Calu3 (cell line): ENCODE data around the gene VPS37C. TPM values are rescaled to one million over a fixed set of nuclear protein-coding genes. Genes with fewer than 3 reads are reported as not detected.

Experiments used
- BruUV-seq: library from RNA; stranded (reverse); fragments of 400-500 nt; replicated peaks from 2 replicates; lab custom pipeline; 2021; lab: Mats Ljungman, UMichigan
- CTCF ChIA-PET: fragments of 300-600 bp; sonication (Branson Sonifier 250); formaldehyde crosslinking; loops from one replicate; lab custom pipeline; 2022; ENCODE audit warnings: antibody characterized with exemption; lab: Charles Lee
- DNase-seq: peaks from one replicate; pipeline ENCODE4 v3.0.0; 2022
- H3K27ac Mint-ChIP-seq: one replicate; pipeline ENCODE4 v1.8.0; 2022; ENCODE audit warnings: mixed read lengths; ENCODE audit not compliant: unreplicated experiment
- H3K27me3 Mint-ChIP-seq: one replicate; pipeline ENCODE4 v1.8.0; 2022; ENCODE audit warnings: mixed read lengths; ENCODE audit not compliant: unreplicated experiment
- H3K36me3 Mint-ChIP-seq: one replicate; pipeline ENCODE4 v1.8.0; 2022; ENCODE audit warnings: mild to moderate bottlenecking, moderate library complexity, mixed read lengths; ENCODE audit not compliant: insufficient read depth, unreplicated experiment
- H3K4me1 Mint-ChIP-seq: one replicate; pipeline ENCODE4 v1.8.0; 2022; ENCODE audit warnings: mild to moderate bottlenecking, low read depth, mixed read lengths; ENCODE audit not compliant: unreplicated experiment
- H3K4me3 Mint-ChIP-seq: one replicate; pipeline ENCODE4 v1.8.0; 2022; ENCODE audit warnings: mild to moderate bottlenecking, low read depth, moderate library complexity, mixed read lengths; ENCODE audit not compliant: unreplicated experiment
- H3K9me3 Mint-ChIP-seq: one replicate; pipeline ENCODE4 v1.8.0; 2022; ENCODE audit warnings: low read depth, mixed read lengths; ENCODE audit not compliant: unreplicated experiment
- intact Hi-C: fragments of 100-400 bp; cut with micrococcal nuclease; formaldehyde crosslinking; loops from one replicate; pipeline ENCODE4 v1.10.0; 2022; ENCODE audit not compliant: unreplicated experiment
- total RNA-seq: library from RNA; stranded (reverse); gene quantifications from 2 replicates; pipeline ENCODE4 v1.2.3, GENCODE V29; 2022
- TF ChIP-seq, protein P1 (sequence below): fragments of 200-600 bp; IDR thresholded peaks from one replicate; pipeline ENCODE4 v1.8.0; 2022; ENCODE audit warnings: antibody characterized with exemption; ENCODE audit not compliant: unreplicated experiment

The VPS37C gene
- total RNA-seq, 1 experiment from 2014 or later, result 22.7 TPM

DNA sequence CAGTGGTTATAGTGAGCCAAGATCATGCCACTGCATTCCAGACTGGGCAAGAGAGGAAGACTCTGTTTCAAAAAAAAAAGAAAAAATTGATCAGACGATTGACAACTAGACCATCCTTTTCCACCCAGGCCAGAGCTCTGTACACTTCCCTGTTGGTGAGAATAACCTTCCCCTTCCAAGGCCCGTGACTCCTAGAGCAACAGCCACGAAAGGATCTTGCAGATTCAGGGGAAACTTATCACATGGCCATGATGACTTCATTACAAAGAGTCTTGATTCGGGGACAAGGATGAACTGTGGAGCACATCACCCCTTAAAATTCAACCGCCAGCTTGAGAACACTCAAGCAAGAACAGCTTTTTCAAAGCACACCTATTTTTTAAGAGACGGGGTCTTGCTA, 48.7 kb downstream of the VPS37C start:
- DNase-seq, result no peak
- no peak overlapping the region for H3K27ac Mint-ChIP-seq
- intact Hi-C loops, result no loop called here
- peaks cover 42% of the 10 kb centered on the region for H3K27me3 Mint-ChIP-seq
- no peaks in the 10 kb centered on the region for H3K4me1 Mint-ChIP-seq
- CTCF ChIA-PET, result interaction anchor here (1.0 kb wide), 1 partner anchor 17 kb away, joined by 3 read pairs; no protein-coding TSS in a partner anchor
- TF ChIP-seq, protein P1, sequence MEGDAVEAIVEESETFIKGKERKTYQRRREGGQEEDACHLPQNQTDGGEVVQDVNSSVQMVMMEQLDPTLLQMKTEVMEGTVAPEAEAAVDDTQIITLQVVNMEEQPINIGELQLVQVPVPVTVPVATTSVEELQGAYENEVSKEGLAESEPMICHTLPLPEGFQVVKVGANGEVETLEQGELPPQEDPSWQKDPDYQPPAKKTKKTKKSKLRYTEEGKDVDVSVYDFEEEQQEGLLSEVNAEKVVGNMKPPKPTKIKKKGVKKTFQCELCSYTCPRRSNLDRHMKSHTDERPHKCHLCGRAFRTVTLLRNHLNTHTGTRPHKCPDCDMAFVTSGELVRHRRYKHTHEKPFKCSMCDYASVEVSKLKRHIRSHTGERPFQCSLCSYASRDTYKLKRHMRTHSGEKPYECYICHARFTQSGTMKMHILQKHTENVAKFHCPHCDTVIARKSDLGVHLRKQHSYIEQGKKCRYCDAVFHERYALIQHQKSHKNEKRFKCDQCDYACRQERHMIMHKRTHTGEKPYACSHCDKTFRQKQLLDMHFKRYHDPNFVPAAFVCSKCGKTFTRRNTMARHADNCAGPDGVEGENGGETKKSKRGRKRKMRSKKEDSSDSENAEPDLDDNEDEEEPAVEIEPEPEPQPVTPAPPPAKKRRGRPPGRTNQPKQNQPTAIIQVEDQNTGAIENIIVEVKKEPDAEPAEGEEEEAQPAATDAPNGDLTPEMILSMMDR, result no peak
- H3K9me3 Mint-ChIP-seq, result no peaks in the 10 kb centered on the region
- H3K4me3 Mint-ChIP-seq, result no peak overlapping the region
- no TSS peak for BruUV-seq
- no peaks in the 10 kb centered on the region for H3K36me3 Mint-ChIP-seq

DNA sequence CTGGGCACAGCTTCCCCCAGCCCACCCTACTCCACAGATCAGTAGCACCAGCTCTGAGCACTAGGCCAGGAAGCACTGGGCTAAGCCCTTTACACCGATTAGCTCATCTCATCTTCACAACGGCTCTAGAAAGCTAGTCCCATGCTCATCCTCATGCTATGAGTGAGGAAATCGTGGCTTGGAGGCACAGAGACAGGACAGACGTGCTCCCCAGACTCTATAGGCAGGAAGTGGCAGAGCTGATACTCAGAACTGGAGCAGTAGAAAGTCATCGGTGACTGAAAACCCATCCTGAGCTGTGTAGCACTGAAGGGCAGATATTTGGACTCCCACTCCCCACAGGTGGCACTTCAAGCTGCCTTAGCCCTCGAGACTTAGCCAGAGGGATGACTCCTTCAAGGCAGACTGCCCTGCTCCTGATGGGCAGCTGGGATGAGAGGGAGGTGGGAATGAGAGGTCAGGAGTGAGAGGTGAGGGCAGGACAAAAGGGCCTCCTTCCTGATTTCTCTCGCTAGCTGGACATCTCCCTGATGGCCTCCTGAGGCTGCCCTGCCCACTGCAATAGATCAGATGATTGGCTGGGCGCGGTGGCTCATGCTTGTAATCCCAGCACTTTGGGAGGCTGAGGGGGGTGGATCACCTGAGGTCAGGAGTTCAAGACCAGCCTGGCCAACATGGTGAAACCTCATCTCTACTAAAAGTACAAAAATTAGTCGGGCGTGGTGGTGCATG, 49.3 kb downstream of the VPS37C start:
- no peaks in the 10 kb centered on the region for H3K36me3 Mint-ChIP-seq
- CTCF ChIA-PET, result interaction anchor here (1.0 kb wide), 1 partner anchor 18 kb away, joined by 3 read pairs; no protein-coding TSS in a partner anchor
- H3K4me1 Mint-ChIP-seq, result no peaks in the 10 kb centered on the region
- DNase-seq, result no peak
- no peak overlapping the region for H3K4me3 Mint-ChIP-seq
- no peak overlapping the region for H3K27ac Mint-ChIP-seq
- intact Hi-C loops, result no loop called here
- BruUV-seq, result no TSS peak
- TF ChIP-seq, protein P1, result no peak
- peaks cover 44% of the 10 kb centered on the region for H3K27me3 Mint-ChIP-seq
- no peaks in the 10 kb centered on the region for H3K9me3 Mint-ChIP-seq

DNA sequence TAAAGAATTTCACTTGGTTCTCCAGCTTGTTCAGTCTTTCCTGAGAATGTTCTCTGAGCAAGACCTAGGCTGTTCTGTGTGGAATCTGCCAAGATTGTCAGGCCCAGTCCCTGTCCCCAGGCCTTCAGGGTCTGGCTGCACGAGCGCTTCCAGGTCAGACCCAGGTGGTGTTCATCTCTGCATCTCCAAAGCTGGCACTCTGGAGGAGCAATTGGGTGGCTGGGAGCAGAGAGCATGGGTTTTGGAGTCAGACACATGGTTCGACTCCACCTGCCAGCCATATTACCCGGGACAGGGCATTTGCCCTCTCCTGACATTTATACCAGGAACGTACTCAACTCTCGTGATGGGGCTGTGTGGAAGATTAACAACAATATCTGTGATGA, 50.2 kb downstream of the VPS37C start:
- Mint-ChIP-seq H3K36me3 (no peaks in the 10 kb centered on the region), H3K9me3 (no peaks in the 10 kb centered on the region), H3K27me3 (peaks cover 42% of the 10 kb centered on the region), H3K27ac (no peak overlapping the region), H3K4me3 (no peak overlapping the region), H3K4me1 (no peaks in the 10 kb centered on the region)
- DNase-seq, result no peak
- CTCF ChIA-PET, result no interaction called here
- intact Hi-C loops, result no loop called here
- no TSS peak for BruUV-seq
- TF ChIP-seq, protein P1, result no peak

DNA sequence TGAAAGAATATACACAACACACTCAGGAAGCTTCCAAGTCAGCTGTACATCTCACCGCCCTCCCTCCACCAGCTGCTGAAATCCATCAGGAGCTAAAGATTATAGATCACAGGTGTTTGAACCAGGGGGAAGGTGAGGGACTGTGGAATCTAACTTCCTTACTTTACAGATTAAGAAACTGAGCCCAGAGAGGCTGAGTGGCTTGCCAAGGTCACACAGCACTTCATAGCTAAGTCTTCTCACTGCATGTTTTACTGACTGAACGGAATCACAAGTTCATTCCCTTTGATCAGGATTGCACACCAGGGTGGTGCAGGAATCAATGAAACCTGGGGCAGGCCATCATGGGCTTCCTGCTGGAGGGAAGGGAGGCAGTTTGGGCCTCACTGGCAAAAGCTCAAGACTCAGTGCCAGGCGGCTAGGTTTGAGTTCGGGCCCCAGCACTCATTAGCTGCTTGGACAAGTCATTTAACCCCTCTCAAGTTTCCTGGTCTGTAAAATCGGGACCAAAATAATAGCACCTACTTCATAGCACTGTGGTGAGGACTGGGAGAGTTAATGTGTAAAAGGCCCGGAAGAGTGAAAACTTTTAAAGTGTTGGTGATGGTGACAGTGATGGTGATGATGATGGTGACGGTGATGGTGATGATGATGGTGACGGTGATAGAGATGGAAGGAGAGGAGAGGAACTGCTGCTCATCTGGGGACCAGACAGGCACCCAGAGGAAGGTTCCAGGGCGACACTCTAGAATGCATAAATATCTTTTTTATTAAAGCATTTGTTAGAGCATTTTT, 50.8 kb downstream of the VPS37C start:
- no peaks in the 10 kb centered on the region for H3K9me3 Mint-ChIP-seq
- no peak for DNase-seq
- TF ChIP-seq, protein P1, result no peak
- H3K27me3 Mint-ChIP-seq, result peaks cover 36% of the 10 kb centered on the region
- intact Hi-C loops, result no loop called here
- H3K4me1 Mint-ChIP-seq, result no peaks in the 10 kb centered on the region
- no TSS peak for BruUV-seq
- no peak overlapping the region for H3K27ac Mint-ChIP-seq
- CTCF ChIA-PET, result no interaction called here
- H3K36me3 Mint-ChIP-seq, result no peaks in the 10 kb centered on the region
- no peak overlapping the region for H3K4me3 Mint-ChIP-seq
